Sciatic nerve (tissue), 2 donors: Measurements from ENCODE around the gene NF1. TPM values are rescaled to one million over a fixed set of nuclear protein-coding genes. Genes with fewer than 3 reads are reported as not detected.
A peak's percentile ranks its signal among the peaks of the same experiment; 100 is the strongest.
"Not testable (repeated sequence)": the region's sequence is repeated elsewhere in the genome, so short reads cannot be mapped to it uniquely, and the experiment has no call there.

Experiments used
- ATAC-seq: fragments of 200-7000 bp; cut with Tn5 transposase; one replicate; pipeline ENCODE4 v1.9.1; 2020; ENCODE audit warnings: mild to moderate bottlenecking, moderate library complexity
- DNase-seq: peaks from one replicate; pipeline ENCODE4 v3.0.0-alpha.2; 2020; ENCODE audit warnings: low spot score
- intact Hi-C: fragments of 100-400 bp; cut with DNase I; formaldehyde crosslinking; loops from one replicate; pipeline ENCODE4 v1.14.2; 2022
- total RNA-seq: library from RNA; stranded (reverse); fragmentation: NEBNext Ultra II Directional; extraction: Animal tissue kit (Norgen Biotek cat#: 25700); gene quantifications from one replicate; pipeline ENCODE4 v1.2.1, GENCODE V29; 2021
- donor health status: DM: no; HTN: no; CAD: no.
- donor health status: DM: no; HTN: no; CAD: no.

Gene NF1
- total RNA-seq, 1 donor from 2014 or later, result 106 TPM

- no peak for DNase-seq
- ATAC-seq, result no peak
- intact Hi-C loops, result no loop called here
Measured at GRCh38 chr17:31236712-31237111, 141.9 kb downstream of the NF1 start.

- ATAC-seq, result no peak
- intact Hi-C loops, result no loop called here
- no peak for DNase-seq
Measured at GRCh38 chr17:31241116-31241515, 146.3 kb downstream of the NF1 start.

- intact Hi-C loops, result no loop called here
- ATAC-seq, result no peak
- DNase-seq, result no peak
Measured at GRCh38 chr17:31248986-31249834, 154.4 kb downstream of the NF1 start.

- DNase-seq, result no peak
- intact Hi-C loops, result no loop called here
- ATAC-seq, result no peak
Measured at GRCh38 chr17:31249835-31250141, 155.0 kb downstream of the NF1 start.

DNA sequence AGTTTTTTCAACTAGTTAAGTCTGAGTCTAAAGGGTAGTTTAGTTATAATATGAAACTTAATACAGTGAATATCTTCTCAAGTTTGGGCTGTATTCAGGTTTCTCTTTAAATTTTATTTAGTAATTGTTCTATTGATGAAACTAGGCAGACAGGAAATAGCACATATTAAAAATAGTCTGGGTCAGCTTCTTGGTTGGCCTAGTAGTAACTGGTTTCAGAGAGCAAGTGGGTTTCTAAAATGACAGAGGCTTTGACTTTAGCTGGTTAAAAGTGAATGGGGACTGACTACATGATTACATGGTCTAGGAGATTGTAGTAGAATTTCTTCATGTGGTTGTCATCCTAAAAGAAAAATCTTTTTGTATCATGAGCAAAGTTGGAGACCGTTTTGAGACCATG, 155.5 kb downstream of the NF1 start:
- ATAC-seq (no peak), DNase-seq (no peak)
- intact Hi-C loops, result no loop called here

- DNase-seq (no peak), ATAC-seq (peak; percentile 74)
- intact Hi-C loops, result no loop called here
Measured at GRCh38 chr17:31251105-31251969, 156.6 kb downstream of the NF1 start.

DNA sequence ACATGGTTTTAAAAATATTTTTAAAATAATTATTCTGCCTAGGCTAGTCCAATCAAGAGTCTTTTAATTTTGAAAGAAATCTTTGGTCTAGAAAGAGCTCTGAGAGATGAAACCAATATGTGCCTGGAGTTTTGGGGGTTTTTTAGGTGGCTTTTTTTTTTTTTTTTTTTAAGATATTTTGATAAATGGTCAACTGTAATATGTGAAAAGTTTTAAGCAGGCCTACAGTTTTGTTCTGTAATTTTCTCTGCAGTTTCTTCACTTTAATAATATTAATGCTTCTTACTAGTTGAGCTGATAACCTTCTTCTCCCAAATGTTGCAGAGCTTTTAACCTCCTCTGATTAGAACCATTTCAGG, 157.2 kb downstream of the NF1 start:
- ATAC-seq, result no peak
- DNase-seq, result no peak
- intact Hi-C loops, result no loop called here

GRCh38 chr17:31252741-31253140, 158.0 kb downstream of the NF1 start:
- ATAC-seq (no peak), DNase-seq (no peak)
- intact Hi-C loops, result no loop called here

- no peak for DNase-seq
- ATAC-seq, result no peak
- intact Hi-C loops, result no loop called here
Measured at GRCh38 chr17:31254654-31255053, 159.9 kb downstream of the NF1 start.

- intact Hi-C loops, result no loop called here
- ATAC-seq, result no peak
- DNase-seq, result no peak
Measured at GRCh38 chr17:31256936-31257335, 162.2 kb downstream of the NF1 start.

GRCh38 chr17:31260151-31260550, 165.4 kb downstream of the NF1 start:
- intact Hi-C loops, result no loop called here
- no peak for DNase-seq
- ATAC-seq, result no peak

GRCh38 chr17:31261601-31262000, 166.8 kb downstream of the NF1 start:
- no peak for ATAC-seq
- intact Hi-C loops, result no loop called here

DNA sequence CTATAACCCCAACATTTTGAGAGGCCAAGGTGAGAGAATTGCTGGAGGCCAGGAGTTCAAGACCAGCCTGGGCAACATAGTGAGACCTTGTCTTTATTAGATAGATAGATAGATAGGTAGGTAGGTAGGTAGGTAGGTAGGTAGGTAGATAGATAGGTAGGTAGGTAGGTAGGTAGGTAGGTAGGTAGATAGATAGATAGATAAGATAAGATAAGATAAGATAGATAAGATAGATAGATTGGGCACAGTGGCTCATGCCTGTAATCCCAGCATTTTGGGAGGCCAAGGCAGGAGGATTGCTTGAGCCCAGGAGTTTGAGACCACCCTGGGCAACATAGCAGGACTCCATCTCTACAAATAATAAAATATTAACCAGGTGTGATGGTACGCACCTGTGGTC, 168.1 kb downstream of the NF1 start:
- ATAC-seq, DNase-seq, intact Hi-C loops: not testable (repeated sequence)

More at GRCh38 chr17:31261601-31262000, 166.8 kb downstream of the NF1 start:
- no peak for DNase-seq

DNA sequence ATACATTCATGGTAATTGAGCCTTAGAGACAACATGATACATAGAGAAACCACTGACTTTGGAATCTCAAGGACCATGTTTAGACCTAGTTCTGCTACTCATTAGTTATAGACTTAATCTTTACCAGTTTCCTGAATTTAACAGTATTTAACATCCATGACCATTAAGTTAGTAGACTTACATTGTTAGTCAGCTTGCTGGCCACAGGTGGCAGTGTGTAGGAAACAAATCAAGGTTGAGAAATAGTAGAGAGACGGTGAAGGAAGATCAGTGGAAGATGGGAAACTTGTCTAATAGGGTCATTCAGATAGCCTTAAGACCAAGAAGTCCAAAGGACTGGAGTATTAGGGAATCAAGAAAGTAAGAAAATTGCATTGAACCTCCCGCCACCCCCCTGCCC, 171.3 kb downstream of the NF1 start:
- no peak for ATAC-seq
- intact Hi-C loops, result no loop called here
- no peak for DNase-seq

- intact Hi-C loops, result loop anchor here (2.0 kb wide), 1 partner anchor 52 kb away; the partner anchor contains the start of gene EVI2A
- no peak for DNase-seq
- no peak for ATAC-seq
Measured at GRCh38 chr17:31269036-31269577, 174.3 kb downstream of the NF1 start.

GRCh38 chr17:31269578-31269983, 174.8 kb downstream of the NF1 start:
- intact Hi-C loops, result loop anchor here (2.0 kb wide), 1 partner anchor 51 kb away; the partner anchor contains the start of gene EVI2A
- ATAC-seq, result peak; percentile 63
- no peak for DNase-seq

DNA sequence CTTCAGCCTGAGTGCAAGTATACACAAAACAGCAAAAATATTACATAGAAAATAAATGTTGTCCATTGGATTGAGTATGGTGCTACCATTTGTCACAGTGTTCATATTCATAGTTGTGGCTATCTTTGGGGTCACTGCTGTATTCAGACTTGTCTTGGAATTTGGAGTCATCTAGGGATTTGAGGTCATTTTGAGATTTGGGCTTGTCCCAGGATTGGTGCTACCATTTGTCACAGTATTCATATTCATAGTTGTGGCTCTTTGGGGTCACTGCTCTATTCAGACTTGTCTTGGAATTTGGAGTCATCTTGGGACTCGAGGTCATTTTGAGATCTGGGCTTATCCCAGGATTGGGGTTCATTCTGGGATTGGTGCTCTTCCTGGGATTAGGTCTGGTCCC, 177.5 kb downstream of the NF1 start:
- DNase-seq, result no peak
- intact Hi-C loops, result no loop called here
- no peak for ATAC-seq

- intact Hi-C loops, result no loop called here
- DNase-seq (no peak), ATAC-seq (no peak)
Measured at GRCh38 chr17:31272803-31273202, 178.0 kb downstream of the NF1 start.

DNA sequence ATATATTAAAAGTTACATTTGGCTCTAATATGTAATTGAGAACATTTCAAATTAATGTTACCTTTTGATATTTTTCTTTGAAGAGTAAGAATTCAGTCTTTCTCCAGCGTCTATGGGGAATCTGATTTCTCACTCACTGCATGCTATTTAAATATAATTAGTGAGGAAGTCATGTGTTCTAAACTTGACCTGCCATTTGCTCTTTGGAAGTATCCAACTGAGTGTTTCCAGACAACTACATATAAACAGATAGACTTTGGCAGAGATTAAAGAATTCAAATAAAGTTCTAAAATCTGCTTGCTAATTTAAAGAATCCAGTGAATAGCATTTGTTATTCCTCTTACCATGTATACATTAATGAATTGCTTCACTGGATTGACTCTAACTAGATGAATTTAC, 178.7 kb downstream of the NF1 start:
- intact Hi-C loops, result no loop called here
- ATAC-seq (no peak), DNase-seq (no peak)

DNA sequence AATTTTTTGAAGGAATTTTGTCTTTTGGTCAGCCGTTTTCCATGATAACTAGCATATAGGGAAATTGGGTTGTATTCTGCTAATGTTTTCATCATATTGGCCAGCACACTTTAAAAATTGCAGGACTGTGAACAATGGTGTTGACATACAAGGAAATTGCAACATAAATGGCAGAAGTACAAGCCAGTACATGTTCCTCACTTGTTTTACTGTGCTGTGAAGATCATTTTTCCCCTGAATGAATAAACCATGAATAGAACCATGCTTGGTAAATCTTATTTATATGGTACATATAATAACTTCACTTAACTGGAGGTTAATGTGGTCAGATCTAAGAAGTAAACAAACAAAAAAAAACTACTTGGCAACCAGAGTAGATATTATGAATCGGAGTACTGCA, 179.5 kb downstream of the NF1 start:
- ATAC-seq, result peak; percentile 85
- DNase-seq, result no peak
- intact Hi-C loops, result no loop called here
